T-helper 17 cell (primary cell): Measurements from ENCODE around the gene LRCH4. TPM values are rescaled to one million over a fixed set of nuclear protein-coding genes. Genes with fewer than 3 reads are reported as not detected.
A peak's percentile ranks its signal among the peaks of the same experiment; 100 is the strongest.
"Not testable (repeated sequence)": the region's sequence is repeated elsewhere in the genome, so short reads cannot be mapped to it uniquely, and the experiment has no call there.

ENCODE experiments used
- ATAC-seq: fragments of 150-1000 bp; cut with Tn5 transposase; 2 replicates; pipeline ENCODE4 v1.10.0; 2021; ENCODE audit warnings: mild to moderate bottlenecking, moderate library complexity
- DNase-seq, 3 donors: peaks; one replicate each; pipeline versions ENCODE4 v3.0.0 to v3.0.0-alpha.2; 2020 to 2021
- H3K9me3 ChIP-seq: one replicate; pipeline ENCODE4 v1.7.0; 2013; ENCODE audit warnings: low read length, mild to moderate bottlenecking; ENCODE audit not compliant: control insufficient read depth, poor library complexity, severe bottlenecking
- H3K27ac Mint-ChIP-seq: one replicate; pipeline ENCODE4 v1.8.0; 2022; ENCODE audit warnings: mild to moderate bottlenecking, moderate library complexity, mixed read lengths
- H3K27me3 Mint-ChIP-seq: one replicate; pipeline ENCODE4 v1.8.0; 2022; ENCODE audit warnings: mixed read lengths
- H3K36me3 Mint-ChIP-seq: one replicate; pipeline ENCODE4 v1.8.0; 2022; ENCODE audit warnings: low read depth, mixed read lengths
- H3K4me1 Mint-ChIP-seq: one replicate; pipeline ENCODE4 v1.8.0; 2022; ENCODE audit warnings: mild to moderate bottlenecking, mixed read lengths
- H3K4me3 Mint-ChIP-seq: one replicate; pipeline ENCODE4 v1.8.0; 2022; ENCODE audit warnings: mild to moderate bottlenecking, moderate library complexity, mixed read lengths
- total RNA-seq, 4 donors: library from RNA in 2 of 4; stranded (reverse) in 2 of 4; gene quantifications; one replicate each; pipeline ENCODE4 v1.2.3 and lab custom pipeline; 2022 to 2026

LRCH4 gene
- total RNA-seq, 2 donors from 2014 or later, result 284 to 305 TPM

- no peak for ATAC-seq
- Mint-ChIP-seq H3K36me3 (no peaks in the 10 kb centered on the region), H3K4me1 (peaks cover 23% of the 10 kb centered on the region)
These were observed 12.8 kb downstream of the LRCH4 start for GRCh38 chr7:100572949-100573675.

DNA sequence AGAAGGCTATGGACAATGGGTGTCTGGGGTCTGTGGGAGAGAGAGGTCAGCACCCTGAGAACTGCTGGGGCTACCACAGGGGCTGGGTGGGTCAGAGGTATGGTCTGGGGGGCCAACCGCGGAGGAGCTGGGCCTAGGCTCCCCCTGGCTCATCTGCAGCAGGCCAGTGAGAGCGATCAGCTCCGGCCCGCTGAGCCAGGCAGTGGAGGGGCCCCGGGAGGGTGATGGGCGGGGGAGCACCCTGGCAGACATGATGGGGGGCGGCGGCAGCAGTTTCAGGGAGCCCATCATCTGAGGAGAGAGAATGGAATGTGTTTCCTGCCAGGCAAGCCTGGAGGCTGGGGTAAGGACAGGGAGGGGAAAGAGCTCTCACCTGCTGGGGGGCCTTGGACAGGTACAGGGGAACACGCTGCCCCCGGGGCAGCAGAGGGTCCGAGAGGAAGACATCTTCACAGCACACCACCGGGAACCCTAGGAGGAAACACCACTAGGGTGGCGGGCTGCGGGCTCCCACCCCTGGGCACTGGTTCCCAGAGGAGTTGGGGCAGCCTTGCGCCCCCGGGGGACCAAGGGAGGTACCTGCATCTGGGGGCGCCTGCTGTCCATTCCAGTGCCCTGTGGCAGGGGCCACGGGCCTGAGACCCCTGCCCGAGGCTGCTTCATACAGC lies 13.5 kb downstream of the LRCH4 start:
- peak overlapping the region; percentile 34 for H3K27ac Mint-ChIP-seq
- no peaks in the 10 kb centered on the region for H3K9me3 ChIP-seq
- H3K4me3 Mint-ChIP-seq, result no peak overlapping the region
- ATAC-seq (no peak), DNase-seq (no peak)
- H3K36me3 Mint-ChIP-seq, result no peaks in the 10 kb centered on the region
- H3K27me3 Mint-ChIP-seq, result no peaks in the 10 kb centered on the region
- H3K4me1 Mint-ChIP-seq, result peaks cover 23% of the 10 kb centered on the region

More at GRCh38 chr7:100572949-100573675, 12.8 kb downstream of the LRCH4 start:
- no peak overlapping the region for H3K4me3 Mint-ChIP-seq
- H3K9me3 ChIP-seq, result no peaks in the 10 kb centered on the region
- no peaks in the 10 kb centered on the region for H3K27me3 Mint-ChIP-seq
- no peak overlapping the region for H3K27ac Mint-ChIP-seq
- no peak for DNase-seq

DNA sequence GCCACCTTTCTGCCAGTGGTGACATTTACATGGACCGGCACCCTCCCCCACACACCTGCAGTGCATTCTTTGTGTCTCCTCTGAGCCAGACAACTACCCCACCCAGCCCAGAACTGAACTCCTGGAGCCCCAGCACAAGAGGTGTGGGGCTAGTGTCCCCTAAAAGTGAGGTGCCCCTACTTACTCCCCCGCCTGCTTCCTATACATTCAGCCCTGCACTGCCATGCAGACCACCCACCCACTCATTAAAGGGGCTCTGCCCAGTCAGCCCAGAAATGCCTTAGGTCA lies 14.2 kb downstream of the LRCH4 start:
- H3K4me3 Mint-ChIP-seq, result peak overlapping the region; percentile 19
- ATAC-seq (no peak), DNase-seq (no peak)
- no peaks in the 10 kb centered on the region for H3K9me3 ChIP-seq
- no peaks in the 10 kb centered on the region for H3K27me3 Mint-ChIP-seq
- H3K27ac Mint-ChIP-seq, result peak overlapping the region; percentile 34
- peaks cover 26% of the 10 kb centered on the region for H3K4me1 Mint-ChIP-seq
- H3K36me3 Mint-ChIP-seq, result no peaks in the 10 kb centered on the region

DNA sequence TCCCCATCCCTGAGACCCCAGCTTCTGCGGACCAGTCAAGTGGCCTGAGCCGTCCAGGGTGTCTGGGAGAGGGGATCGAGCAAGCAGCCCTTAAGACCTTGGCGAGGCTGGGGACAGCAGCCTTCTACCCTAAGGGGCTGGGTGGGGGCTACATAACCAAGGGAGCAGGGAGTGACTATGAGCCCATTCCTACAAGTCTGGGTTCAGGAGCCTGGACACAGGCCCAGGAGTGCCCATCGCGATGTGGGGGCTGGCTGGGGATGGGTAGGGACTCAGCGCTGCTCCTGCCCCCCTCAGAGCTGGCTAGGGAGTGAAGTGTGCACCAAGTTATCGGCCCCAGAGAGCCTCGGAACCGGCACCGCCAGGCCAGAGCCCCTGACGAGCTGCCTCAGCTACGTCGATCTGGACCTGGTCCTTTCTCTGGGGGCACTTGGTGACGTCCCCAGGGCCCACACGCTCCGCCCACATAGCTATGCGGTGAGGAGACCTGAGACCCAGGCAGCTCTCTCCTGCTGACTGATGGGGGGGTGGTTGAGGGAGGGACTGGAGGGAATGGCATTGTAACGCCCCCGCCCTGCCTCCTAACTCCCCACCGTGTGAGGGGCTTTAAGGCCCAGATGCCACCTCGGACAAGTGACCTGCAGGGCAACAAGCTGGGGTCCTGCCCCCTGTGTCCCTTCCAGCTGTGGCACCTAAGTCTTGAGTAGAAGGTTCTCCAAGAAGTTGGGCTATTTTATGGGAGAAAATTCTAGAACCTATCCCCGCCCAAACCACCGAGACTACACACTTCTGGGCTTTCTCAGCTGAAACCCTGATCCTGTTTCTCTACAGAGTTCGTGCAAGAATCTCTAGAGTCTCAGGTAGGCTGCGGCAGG lies 14.7 kb downstream of the LRCH4 start:
- Mint-ChIP-seq H3K36me3 (peaks cover 2% of the 10 kb centered on the region), H3K27ac (peak overlapping the region; percentile 34), H3K4me1 (peaks cover 28% of the 10 kb centered on the region), H3K4me3 (peak overlapping the region; percentile 19), H3K27me3 (no peaks in the 10 kb centered on the region)
- no peaks in the 10 kb centered on the region for H3K9me3 ChIP-seq
- ATAC-seq (no peak), DNase-seq (no peak)

- H3K9me3 ChIP-seq, result no peaks in the 10 kb centered on the region
- Mint-ChIP-seq H3K27ac (peak overlapping the region; percentile 83), H3K4me1 (peaks cover 21% of the 10 kb centered on the region), H3K36me3 (peaks cover 2% of the 10 kb centered on the region), H3K4me3 (peak overlapping the region; percentile 68), H3K27me3 (no peaks in the 10 kb centered on the region)
- DNase-seq (peak in 2 of 3 donors; percentile 40 to 43), ATAC-seq (peak; percentile 27)
These were observed 16.8 kb downstream of the LRCH4 start for GRCh38 chr7:100568896-100569844.

GRCh38 chr7:100568176-100568895 lies 17.6 kb downstream of the LRCH4 start:
- DNase-seq, result no peak
- Mint-ChIP-seq H3K36me3 (peaks cover 4% of the 10 kb centered on the region), H3K27me3 (no peaks in the 10 kb centered on the region), H3K4me1 (peaks cover 24% of the 10 kb centered on the region), H3K4me3 (no peak overlapping the region), H3K27ac (peak overlapping the region; percentile 83)
- H3K9me3 ChIP-seq, result no peaks in the 10 kb centered on the region
- no peak for ATAC-seq

GRCh38 chr7:100567751-100568175 lies 18.2 kb downstream of the LRCH4 start:
- Mint-ChIP-seq H3K27me3 (no peaks in the 10 kb centered on the region), H3K27ac (no peak overlapping the region), H3K4me1 (peaks cover 24% of the 10 kb centered on the region), H3K36me3 (peaks cover 4% of the 10 kb centered on the region), H3K4me3 (no peak overlapping the region)
- no peaks in the 10 kb centered on the region for H3K9me3 ChIP-seq
- no peak for ATAC-seq
- DNase-seq, result no peak

- no peak overlapping the region for H3K4me3 Mint-ChIP-seq
- H3K27me3 Mint-ChIP-seq, result no peaks in the 10 kb centered on the region
- no peak for DNase-seq
- peaks cover 4% of the 10 kb centered on the region for H3K36me3 Mint-ChIP-seq
- H3K4me1 Mint-ChIP-seq, result peaks cover 24% of the 10 kb centered on the region
- peak overlapping the region; percentile 61 for H3K27ac Mint-ChIP-seq
- ATAC-seq, result no peak
- H3K9me3 ChIP-seq, result no peaks in the 10 kb centered on the region
These were observed 18.7 kb downstream of the LRCH4 start for GRCh38 chr7:100567031-100567730.

DNA sequence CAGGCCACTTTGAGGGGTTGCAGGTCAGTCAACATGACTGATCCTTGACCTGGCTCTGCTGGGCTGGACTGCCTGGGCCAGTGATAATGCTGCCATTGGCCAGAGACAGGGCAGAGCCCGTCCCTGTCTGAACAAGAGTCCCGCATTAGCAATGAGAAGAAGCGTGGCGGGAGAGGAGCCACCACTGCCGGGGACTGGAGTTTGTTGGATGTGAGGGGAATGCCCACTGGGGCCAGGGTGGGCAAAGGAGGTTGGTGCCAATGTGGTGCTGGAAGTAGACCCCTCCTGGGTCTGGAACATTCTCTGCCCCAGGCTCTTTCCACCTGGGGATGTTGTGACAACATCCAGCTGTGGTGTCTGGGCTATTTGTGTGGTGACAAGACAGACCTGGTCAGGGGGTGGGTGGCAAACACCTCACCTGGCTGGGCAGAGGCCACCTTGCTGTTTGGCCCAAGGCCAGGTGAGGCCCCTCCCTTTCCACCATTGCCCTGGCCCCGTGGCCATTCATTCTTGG lies 19.9 kb downstream of the LRCH4 start:
- Mint-ChIP-seq H3K4me1 (peaks cover 18% of the 10 kb centered on the region), H3K27me3 (no peaks in the 10 kb centered on the region), H3K27ac (peak overlapping the region; percentile 61), H3K36me3 (peaks cover 4% of the 10 kb centered on the region), H3K4me3 (no peak overlapping the region)
- no peaks in the 10 kb centered on the region for H3K9me3 ChIP-seq
- DNase-seq (no peak), ATAC-seq (no peak)

- H3K27ac Mint-ChIP-seq, result no peak overlapping the region
- H3K27me3 Mint-ChIP-seq, result no peaks in the 10 kb centered on the region
- DNase-seq (no peak), ATAC-seq (no peak)
- H3K4me3 Mint-ChIP-seq, result no peak overlapping the region
- peaks cover 4% of the 10 kb centered on the region for H3K36me3 Mint-ChIP-seq
- no peaks in the 10 kb centered on the region for H3K9me3 ChIP-seq
- peaks cover 16% of the 10 kb centered on the region for H3K4me1 Mint-ChIP-seq
These were observed 20.8 kb downstream of the LRCH4 start for GRCh38 chr7:100565133-100565571.

- ATAC-seq, H3K9me3 ChIP-seq, H3K36me3 Mint-ChIP-seq, H3K4me3 Mint-ChIP-seq, DNase-seq, H3K27me3 Mint-ChIP-seq: not testable (repeated sequence)
- H3K27ac Mint-ChIP-seq, result peak overlapping the region; percentile 81
- peaks cover 18% of the 10 kb centered on the region for H3K4me1 Mint-ChIP-seq
These were observed 21.5 kb downstream of the LRCH4 start for GRCh38 chr7:100564405-100564804.
